NCI-H524 treated with DMSO at 0.1 percent for 48 hours (cell line): ENCODE results near the gene SECISBP2.

Experiments
- DNase-seq: peaks from one replicate; lab custom pipeline; 2025; lab: John Stamatoyannopoulos, UW

Gene SECISBP2

GRCh38 chr9:89347651-89348050 lies 29.4 kb downstream of the SECISBP2 start:
- DNase-seq = no peak

GRCh38 chr9:89349607-89350006 lies 31.3 kb downstream of the SECISBP2 start:
- DNase-seq = no peak

GRCh38 chr9:89350988-89351557 lies 32.8 kb downstream of the SECISBP2 start:
- DNase-seq = no peak

DNA sequence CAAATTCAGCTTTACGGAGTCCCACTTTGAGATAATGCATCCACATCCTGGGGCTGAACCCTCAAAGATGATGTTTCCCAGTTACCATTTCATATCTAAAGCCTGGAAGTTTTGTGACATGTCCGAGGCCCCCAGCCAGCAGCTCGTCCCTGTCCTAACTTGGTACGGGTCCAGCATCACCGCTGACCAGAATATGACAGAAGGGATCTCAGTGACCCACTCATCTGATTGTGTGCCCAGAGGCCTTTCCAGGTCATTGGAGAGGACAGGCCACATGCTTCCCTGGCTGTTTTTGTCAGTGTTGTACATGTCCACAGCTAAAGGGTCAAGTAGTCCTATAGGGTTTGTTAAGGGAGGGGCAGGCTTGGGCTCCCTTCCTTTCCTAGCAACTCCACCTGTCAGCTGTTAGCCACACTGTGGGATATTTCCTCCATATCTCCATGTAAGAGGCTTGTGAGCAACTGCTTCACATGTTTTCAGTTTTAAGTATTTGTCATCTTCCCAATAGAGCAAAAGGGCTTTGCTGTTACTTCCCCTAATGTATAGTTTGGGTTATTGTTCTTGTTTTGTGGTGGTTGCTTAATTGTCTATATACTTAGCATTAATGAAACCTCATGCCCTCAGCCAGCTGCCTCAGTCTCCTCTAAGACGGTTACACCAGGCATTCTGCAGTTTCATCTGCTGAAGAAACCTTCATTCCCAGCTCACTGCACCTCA lies 33.4 kb downstream of the SECISBP2 start:
- DNase-seq = no peak

GRCh38 chr9:89352451-89352850 lies 34.2 kb downstream of the SECISBP2 start:
- no peak for DNase-seq

- DNase-seq = no peak
Measured at GRCh38 chr9:89352874-89353649, 34.8 kb downstream of the SECISBP2 start.

- no peak for DNase-seq
Measured at GRCh38 chr9:89353989-89354388, 35.7 kb downstream of the SECISBP2 start.

DNA sequence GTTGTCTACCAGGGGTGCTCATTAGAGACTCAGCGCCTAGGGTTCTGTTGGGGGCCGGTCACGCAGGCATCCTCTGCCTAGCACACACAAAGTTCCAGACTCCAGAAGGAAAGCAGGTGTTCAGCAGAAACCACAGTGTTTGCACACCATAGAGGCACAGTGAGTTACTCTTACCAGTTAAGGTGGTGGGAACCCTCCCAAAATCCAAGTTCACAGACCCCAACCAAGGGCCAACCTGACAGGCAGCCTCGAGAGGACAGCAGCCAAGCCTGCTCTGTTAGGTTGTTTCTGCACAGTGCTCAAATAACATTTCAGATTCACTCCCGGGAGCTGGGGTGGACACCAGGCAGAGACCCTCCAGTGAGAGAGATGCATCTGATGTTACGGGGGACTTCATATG lies 36.2 kb downstream of the SECISBP2 start:
- no peak for DNase-seq

GRCh38 chr9:89356782-89357181 lies 38.5 kb downstream of the SECISBP2 start:
- no peak for DNase-seq

- no peak for DNase-seq
Measured at GRCh38 chr9:89357331-89358197, 39.3 kb downstream of the SECISBP2 start.

GRCh38 chr9:89358376-89358916 lies 40.1 kb downstream of the SECISBP2 start:
- DNase-seq = no peak

GRCh38 chr9:89358985-89359384 lies 40.7 kb downstream of the SECISBP2 start:
- no peak for DNase-seq

- no peak for DNase-seq
Measured at GRCh38 chr9:89359751-89360261, 41.5 kb downstream of the SECISBP2 start.

- no peak for DNase-seq
Measured at GRCh38 chr9:89360465-89360864, 42.2 kb downstream of the SECISBP2 start.

GRCh38 chr9:89361031-89361430 lies 42.7 kb downstream of the SECISBP2 start:
- DNase-seq = no peak

DNA sequence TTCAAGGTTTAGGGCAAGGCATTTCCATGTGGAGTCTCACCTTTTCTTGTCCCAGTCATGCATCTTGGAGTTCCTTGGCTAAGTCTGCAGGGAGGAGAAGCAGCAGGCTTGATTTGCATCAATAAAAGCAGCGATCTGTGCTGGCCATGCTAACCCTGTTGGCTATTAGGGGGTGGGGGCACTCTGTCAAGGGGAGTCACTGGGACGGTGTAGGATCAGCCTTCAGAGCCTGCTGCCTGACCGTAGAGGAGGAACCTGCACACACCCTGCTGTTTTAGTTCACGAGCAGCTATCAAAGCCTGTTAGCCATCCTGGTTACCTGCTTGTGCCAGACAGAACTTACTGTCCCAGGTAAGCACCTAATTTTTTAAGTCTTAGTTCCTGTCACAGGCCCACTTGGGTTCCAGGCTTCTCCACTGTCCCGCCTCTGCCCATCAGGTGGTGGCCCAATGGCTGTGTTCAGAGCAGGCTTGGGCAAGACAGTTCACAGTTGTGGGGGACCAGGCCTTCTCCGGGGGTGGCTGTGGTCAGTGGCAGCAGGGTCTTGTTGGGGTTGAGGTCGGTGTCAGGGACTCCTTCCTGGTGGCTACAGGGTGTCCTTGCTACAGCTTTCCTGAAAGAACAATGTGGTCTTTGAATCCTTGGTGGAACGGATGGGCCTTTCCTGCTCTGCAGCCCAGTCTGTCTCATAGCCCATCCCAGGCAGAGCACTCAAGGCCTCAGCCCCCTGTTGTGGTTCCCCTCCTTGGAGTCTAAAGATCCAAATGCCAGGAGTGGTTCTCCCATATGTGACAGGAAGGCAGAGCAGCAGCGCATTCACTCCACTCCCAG lies 43.7 kb downstream of the SECISBP2 start:
- no peak for DNase-seq

DNA sequence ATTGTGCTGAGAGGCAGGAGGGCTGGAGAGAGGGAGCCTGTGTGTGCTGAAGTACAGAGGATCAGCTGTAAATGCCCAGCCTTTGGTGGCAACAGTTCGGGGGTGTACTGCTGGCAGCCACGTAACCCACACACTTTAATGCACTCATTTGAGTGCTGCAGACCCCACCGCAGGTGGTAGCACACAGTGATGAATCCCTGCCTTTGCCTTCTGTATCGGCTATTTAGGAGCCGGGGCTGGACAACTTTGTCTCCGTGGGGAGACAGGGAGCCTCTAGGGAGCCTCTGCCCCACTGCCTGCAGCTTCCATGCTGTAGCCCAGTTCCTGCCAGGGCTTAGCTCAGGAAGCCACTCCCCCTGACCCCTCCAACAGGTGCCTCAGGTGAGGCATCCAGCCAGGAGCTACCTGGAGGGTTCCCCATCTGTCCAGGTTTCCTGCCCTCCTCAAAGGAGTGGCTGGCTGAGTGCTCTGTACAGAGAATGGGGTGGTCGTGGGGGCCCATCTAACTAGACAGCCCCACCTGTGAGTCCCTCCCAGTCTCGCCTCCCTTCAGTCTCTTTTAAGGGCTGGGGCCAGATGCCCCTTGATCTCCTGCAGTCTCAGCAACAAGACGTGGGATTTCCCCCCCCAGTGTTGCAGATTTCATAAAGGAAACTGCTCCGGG lies 44.5 kb downstream of the SECISBP2 start:
- no peak for DNase-seq

GRCh38 chr9:89363311-89363670 lies 45.0 kb downstream of the SECISBP2 start:
- no peak for DNase-seq

DNA sequence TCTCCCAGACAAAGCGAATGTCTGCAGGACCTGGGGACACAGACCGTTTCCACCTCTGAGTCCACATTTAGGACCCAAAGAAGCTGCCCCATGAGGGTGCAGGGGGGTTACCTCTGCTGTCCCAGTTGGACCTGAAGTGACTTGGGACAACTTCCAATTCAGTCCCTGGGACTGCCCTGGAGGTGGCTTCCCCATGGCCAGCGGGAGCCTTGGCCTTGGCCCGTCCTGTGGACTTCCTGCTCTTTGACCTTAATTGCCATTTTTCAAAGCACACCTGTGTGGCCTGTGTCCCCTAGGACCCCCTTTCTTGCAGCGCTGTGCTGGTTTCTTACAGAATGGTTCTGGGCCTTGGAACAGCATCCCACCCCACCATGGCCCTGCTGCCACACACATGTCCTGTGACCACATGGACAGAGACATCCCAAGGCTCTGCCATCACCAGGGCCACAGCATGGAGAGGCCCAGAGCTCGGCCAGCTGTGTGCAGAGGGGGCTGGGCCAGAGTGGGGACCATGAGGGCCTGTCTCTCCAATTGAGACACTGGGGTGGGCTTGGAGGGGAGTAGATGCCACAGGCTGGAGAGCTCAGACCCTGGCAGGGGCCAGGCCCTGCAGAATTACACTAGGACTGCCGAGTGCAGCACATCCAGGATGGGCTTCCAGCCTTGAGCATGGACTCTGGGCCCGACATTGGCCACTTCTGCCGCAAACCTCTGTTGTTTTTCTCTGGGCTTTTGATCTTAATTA lies 45.8 kb downstream of the SECISBP2 start:
- no peak for DNase-seq
